WI38 (cell line): Measurements from ENCODE around the gene MCF2L2.

Experiments
- H3K4me3 ChIP-seq: 2 replicates; pipeline ENCODE4 v1.5.1; 2011; ENCODE audit warnings: low read depth, mild to moderate bottlenecking, control low read depth, low read length
- TF ChIP-seq, protein P1 (sequence below): IDR thresholded peaks from 2 replicates; pipeline ENCODE4 v1.5.1; 2012; ENCODE audit warnings: low read depth, mild to moderate bottlenecking, control low read depth, low read length

Gene MCF2L2

DNA sequence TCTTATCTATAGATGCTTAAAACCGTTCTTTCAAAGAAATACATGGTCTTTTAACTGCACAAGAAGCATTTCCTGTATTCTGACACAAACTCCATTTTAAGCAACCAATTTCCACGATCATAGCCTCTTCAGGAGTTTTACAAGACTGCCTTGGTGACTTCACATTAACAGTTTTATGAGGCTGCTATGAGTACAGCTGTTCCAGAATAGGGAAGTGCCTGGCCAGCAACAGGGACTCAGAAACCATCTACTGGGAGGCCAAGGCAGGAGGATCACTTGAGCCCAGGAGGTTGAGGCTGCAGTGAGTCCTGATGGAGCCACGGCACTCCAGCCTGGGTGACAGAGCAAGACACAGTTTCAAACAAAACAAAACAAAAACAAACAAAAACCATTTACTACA lies 96.9 kb downstream of the MCF2L2 start:
- H3K4me3 ChIP-seq: no peak overlapping the region
- TF ChIP-seq, protein P1, sequence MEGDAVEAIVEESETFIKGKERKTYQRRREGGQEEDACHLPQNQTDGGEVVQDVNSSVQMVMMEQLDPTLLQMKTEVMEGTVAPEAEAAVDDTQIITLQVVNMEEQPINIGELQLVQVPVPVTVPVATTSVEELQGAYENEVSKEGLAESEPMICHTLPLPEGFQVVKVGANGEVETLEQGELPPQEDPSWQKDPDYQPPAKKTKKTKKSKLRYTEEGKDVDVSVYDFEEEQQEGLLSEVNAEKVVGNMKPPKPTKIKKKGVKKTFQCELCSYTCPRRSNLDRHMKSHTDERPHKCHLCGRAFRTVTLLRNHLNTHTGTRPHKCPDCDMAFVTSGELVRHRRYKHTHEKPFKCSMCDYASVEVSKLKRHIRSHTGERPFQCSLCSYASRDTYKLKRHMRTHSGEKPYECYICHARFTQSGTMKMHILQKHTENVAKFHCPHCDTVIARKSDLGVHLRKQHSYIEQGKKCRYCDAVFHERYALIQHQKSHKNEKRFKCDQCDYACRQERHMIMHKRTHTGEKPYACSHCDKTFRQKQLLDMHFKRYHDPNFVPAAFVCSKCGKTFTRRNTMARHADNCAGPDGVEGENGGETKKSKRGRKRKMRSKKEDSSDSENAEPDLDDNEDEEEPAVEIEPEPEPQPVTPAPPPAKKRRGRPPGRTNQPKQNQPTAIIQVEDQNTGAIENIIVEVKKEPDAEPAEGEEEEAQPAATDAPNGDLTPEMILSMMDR: no peak

DNA sequence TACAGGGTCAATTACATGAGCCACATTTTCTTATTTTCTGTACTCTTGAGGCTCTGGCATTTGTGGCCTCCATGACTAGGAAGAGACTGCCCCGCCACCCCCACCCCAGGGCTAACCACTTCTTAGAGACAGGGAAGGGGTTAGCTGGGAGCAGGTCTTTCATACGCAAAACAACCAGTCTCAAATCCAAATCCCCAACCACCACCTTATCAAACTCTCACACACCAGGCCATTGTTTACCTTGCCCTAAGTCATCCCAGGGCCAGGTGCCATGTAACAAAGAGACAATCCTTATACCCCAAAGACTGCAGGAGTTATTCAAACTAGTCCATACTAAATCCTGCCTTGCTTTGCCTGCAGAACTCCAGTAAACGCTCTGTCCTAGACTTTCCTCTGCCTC lies 97.5 kb downstream of the MCF2L2 start:
- TF ChIP-seq, protein P1: no peak
- no peak overlapping the region for H3K4me3 ChIP-seq

DNA sequence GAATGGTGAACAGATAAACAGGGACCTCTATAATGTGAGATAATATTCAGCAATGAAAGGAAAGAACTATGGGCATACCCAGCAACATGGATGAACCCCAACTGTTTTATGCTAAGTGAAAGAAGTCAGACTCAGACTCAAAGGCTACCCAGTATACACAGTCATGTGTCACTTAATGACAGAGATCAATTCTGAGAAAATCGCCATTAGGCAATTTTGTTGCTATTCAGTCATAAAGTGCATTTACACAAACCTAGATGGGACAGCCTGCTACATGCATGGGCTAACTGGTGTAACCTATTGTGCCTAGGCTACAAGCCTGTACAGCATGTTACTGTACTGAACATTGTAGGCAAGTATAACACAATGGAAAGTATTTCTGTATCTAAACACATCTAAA lies 98.9 kb downstream of the MCF2L2 start:
- TF ChIP-seq, protein P1: no peak
- no peak overlapping the region for H3K4me3 ChIP-seq

DNA sequence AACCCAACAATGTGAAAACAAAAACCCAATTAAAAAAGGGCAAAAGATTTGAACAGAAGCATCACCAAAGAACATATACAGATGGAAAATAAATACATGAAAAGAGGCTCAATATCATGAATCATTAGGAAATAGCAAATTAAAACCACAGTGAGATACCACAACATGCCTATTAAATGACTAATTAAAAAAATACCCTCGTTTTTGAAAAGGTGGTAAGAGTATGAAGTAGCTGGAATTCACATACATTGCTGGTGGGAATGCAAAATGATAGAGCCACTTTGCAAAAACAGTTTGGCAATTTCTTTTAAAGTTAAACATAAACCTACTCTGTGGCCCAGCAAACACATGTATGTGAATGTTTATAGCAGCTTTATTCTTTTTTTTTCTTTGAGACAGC lies 99.6 kb downstream of the MCF2L2 start:
- no peak overlapping the region for H3K4me3 ChIP-seq
- TF ChIP-seq, protein P1: no peak

DNA sequence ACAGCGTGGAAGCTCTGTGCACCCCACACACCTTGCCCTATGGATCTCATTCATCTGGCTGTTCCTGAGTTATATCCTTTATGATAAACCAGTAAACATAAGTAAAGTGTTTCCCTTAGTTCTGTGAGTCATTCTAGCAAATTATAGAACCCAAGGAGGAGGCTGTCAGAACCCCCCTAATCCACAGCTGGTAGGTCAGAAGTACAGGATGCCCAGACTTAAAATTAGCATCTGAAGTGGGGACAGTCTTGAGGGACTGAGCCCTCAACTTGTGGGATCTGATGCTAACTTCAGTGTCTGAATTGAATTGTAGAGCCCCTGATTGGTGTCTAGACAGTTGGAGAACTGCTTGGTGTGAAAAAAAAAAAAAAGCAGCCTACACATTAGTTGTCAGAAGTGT lies 100.3 kb downstream of the MCF2L2 start:
- TF ChIP-seq, protein P1: no peak
- H3K4me3 ChIP-seq: no peak overlapping the region

DNA sequence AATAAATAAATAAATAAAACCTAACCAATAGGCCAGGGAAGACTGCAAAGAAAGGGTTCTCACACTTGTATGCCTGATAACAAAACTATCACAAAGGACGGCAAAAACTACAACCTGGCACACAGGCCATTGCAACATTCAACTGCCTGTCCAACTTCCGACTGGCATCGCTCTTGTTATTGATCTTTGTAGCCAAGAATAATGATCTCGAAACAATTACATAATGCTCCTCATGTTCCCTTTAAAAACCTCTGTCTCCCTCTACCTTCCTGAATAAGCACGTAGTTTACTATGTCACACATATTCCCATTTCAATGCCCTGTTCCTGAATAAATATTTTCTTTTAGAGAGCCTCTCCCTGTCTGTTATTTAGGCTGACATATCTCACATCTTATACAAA lies 101.1 kb downstream of the MCF2L2 start:
- TF ChIP-seq, protein P1: no peak
- H3K4me3 ChIP-seq: no peak overlapping the region

DNA sequence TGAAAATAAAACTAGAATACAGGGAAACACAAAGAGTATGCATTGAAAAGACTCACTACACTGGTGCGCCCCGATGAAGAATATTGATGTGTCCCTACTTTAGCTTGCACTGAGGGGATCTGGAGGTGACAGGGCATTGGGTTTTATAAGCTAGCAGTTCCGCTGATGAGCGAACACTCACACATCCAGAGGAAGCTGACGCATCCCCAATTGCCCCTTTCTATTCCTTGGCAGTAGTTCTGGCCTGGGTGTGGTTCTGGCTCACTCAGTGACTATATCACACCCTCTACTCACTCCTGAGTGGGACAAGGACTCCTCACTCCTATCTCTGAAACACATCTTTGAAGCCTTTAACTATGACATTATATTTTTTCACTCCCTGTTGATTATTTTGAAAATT lies 104.3 kb downstream of the MCF2L2 start:
- H3K4me3 ChIP-seq: no peak overlapping the region
- TF ChIP-seq, protein P1: no peak

DNA sequence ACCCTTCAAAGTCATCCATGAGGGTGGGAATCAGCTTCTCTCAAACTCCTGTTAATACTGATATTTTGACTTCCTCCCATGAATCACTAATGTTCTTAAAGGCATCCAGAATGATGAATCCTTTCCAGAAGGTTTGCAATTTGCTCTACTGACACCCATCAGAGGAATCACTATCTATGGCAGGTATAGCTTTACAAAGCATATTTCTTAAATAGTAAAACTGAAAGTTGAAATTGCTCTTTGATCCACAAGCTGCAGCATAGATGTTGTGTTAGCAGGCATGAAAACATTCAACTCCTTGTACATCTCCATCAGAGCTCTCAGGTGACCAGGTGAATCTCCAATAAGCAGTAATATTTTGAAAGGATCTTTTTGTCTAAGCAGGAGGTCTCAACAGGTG lies 109.0 kb downstream of the MCF2L2 start:
- H3K4me3 ChIP-seq: no peak overlapping the region
- TF ChIP-seq, protein P1: no peak
